ENCODE data around the gene FLNB. TPM values are rescaled to one million over a fixed set of nuclear protein-coding genes. Genes with fewer than 3 reads are reported as not detected.

FLNB gene
- total RNA-seq, 1 donor, result 274 TPM

DNA sequence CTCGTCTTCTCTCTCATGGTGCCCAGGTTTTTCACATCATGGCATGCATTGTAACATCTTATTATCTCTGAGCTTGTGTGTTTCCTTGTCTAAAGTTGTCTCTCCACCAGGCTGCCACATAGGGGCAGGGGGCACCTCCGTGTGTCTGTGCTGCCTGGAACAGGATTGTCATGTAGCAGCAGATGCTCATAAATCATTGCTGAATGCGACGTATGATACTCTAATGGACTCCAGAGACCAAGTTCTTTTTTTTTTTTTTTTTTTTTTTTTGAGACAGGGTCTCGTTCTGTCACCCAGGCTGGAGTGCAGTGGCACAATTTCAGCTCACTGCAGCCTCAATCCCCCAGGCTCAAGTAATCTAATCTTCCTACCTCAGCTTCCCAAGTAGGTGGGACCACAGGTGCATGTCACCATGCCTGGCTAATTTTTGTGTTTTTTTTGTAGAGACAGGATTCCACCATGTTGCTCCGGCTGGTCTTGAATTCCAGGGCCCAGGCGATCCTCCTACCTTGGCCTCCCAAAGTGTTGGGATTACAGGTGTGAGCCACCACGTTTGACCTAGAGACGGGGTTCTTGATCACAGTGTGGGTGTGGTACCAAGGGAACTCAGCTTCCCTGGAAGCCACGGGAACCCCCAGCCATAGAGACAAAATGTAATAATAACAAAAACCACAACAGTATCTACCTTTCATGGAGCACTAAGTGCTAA is 207.2 kb downstream of the FLNB start:
- peaks cover 8% of the 10 kb centered on the region for H3K4me1 ChIP-seq (ENCODE audit: insufficient read depth, low read length)
- H3K4me3 ChIP-seq (ENCODE audit: insufficient read depth, low read length), result no peak overlapping the region
- H3K79me2 ChIP-seq (ENCODE audit: insufficient read depth, low read length), result no peaks in the 10 kb centered on the region
- H2AFZ ChIP-seq (ENCODE audit: low read length), result no peak overlapping the region
- peaks cover 27% of the 10 kb centered on the region for H3K27me3 ChIP-seq (ENCODE audit: insufficient read depth, low read length)
- H3K36me3 ChIP-seq (ENCODE audit: insufficient read depth, low read length), result no peaks in the 10 kb centered on the region
- TF ChIP-seq, protein P1, sequence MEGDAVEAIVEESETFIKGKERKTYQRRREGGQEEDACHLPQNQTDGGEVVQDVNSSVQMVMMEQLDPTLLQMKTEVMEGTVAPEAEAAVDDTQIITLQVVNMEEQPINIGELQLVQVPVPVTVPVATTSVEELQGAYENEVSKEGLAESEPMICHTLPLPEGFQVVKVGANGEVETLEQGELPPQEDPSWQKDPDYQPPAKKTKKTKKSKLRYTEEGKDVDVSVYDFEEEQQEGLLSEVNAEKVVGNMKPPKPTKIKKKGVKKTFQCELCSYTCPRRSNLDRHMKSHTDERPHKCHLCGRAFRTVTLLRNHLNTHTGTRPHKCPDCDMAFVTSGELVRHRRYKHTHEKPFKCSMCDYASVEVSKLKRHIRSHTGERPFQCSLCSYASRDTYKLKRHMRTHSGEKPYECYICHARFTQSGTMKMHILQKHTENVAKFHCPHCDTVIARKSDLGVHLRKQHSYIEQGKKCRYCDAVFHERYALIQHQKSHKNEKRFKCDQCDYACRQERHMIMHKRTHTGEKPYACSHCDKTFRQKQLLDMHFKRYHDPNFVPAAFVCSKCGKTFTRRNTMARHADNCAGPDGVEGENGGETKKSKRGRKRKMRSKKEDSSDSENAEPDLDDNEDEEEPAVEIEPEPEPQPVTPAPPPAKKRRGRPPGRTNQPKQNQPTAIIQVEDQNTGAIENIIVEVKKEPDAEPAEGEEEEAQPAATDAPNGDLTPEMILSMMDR (IDR thresholded peaks at IDR 0.05; ENCODE audit: extremely low read depth, low read depth, low read length), result no peak
- H3K9me3 ChIP-seq (ENCODE audit: low read depth, low read length), result no peaks in the 10 kb centered on the region
- H4K20me1 ChIP-seq (ENCODE audit: insufficient read depth, low read length), result no peaks in the 10 kb centered on the region
- no peak for DNase-seq (ENCODE audit: insufficient read length, low spot score, missing footprints)
- no peak overlapping the region for H3K27ac ChIP-seq (ENCODE audit: low read depth, low read length)
- H3K4me2 ChIP-seq (ENCODE audit: insufficient read depth, low read length), result no peak overlapping the region

DNA sequence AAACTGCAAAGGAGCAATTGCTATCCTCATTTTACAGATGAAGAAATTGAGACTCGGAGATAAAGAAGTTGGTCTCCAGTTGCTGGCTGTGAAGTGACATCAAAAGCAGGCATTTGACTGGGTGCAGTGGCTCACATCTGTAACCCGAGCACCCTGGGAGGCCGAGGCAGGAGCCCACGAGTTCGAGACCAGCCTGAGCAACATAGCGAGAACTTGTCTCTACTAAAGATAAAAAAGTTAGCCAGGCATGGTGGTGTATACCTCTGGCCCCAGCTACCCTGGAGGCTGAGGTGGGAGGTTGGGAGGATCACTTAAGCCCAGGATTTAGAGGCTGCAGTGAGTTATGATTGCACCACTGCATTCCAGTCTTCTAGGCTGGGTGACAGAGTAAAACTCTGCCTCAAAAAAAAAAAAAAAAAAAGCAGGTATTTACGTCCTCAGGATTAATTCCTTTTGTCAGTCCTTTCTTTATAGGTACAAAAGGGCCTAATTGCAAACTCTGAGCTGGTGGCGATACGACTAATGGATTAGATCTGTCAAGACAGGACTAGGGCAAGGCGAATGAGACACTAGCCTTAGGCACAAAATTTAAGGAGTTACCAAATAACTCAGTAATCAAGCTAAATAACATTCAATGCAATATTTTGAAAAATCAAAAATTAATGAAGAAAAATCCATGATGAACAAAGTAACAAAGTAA is 208.4 kb downstream of the FLNB start:
- H4K20me1 ChIP-seq (ENCODE audit: insufficient read depth, low read length), result no peaks in the 10 kb centered on the region
- H3K27ac ChIP-seq (ENCODE audit: low read depth, low read length), result no peak overlapping the region
- H3K36me3 ChIP-seq (ENCODE audit: insufficient read depth, low read length), result no peaks in the 10 kb centered on the region
- no peak for DNase-seq (ENCODE audit: insufficient read length, low spot score, missing footprints)
- no peak overlapping the region for H3K4me3 ChIP-seq (ENCODE audit: insufficient read depth, low read length)
- peaks cover 8% of the 10 kb centered on the region for H3K4me1 ChIP-seq (ENCODE audit: insufficient read depth, low read length)
- H2AFZ ChIP-seq (ENCODE audit: low read length), result no peak overlapping the region
- peak overlapping the region; percentile 76 for H3K4me2 ChIP-seq (ENCODE audit: insufficient read depth, low read length)
- TF ChIP-seq, protein P1 (IDR thresholded peaks at IDR 0.05; ENCODE audit: extremely low read depth, low read depth, low read length), result no peak
- no peaks in the 10 kb centered on the region for H3K9me3 ChIP-seq (ENCODE audit: low read depth, low read length)
- peaks cover 18% of the 10 kb centered on the region for H3K27me3 ChIP-seq (ENCODE audit: insufficient read depth, low read length)
- no peaks in the 10 kb centered on the region for H3K79me2 ChIP-seq (ENCODE audit: insufficient read depth, low read length)

DNA sequence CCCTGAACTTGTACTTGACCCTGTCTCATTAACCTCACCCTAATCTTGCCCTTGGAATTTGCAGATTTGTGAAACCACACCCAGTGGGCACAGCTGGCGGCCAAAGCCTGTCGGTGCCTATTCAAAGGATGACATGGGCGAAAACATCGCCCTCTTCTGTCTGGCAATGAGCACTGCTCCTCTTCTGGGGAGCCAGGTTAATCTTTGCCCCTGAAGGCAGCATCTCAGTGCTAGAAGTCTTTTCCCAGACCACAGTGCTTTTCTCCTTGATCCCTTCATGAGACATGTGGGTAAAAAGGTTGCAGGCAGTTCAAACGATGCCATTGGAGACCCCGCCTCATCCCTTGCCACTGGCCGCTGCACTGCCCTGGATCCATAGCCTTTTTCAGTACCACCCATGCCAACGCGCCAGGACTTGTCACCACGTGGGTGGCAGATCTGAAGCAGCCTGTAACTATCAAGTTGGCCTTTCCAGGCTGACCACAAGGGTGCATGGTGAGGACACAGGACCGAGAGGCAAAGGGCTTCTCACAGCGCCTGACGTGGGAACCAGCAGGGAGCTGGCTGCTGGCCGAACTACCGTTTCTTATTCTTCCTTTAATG is 209.1 kb downstream of the FLNB start:
- DNase-seq (ENCODE audit: insufficient read length, low spot score, missing footprints), result peak; percentile 86
- H2AFZ ChIP-seq (ENCODE audit: low read length), result peak overlapping the region; percentile 93
- H3K36me3 ChIP-seq (ENCODE audit: insufficient read depth, low read length), result no peaks in the 10 kb centered on the region
- H4K20me1 ChIP-seq (ENCODE audit: insufficient read depth, low read length), result no peaks in the 10 kb centered on the region
- no peaks in the 10 kb centered on the region for H3K79me2 ChIP-seq (ENCODE audit: insufficient read depth, low read length)
- peaks cover 8% of the 10 kb centered on the region for H3K4me1 ChIP-seq (ENCODE audit: insufficient read depth, low read length)
- peaks cover 14% of the 10 kb centered on the region for H3K27me3 ChIP-seq (ENCODE audit: insufficient read depth, low read length)
- H3K27ac ChIP-seq (ENCODE audit: low read depth, low read length), result peak overlapping the region; percentile 30
- H3K4me3 ChIP-seq (ENCODE audit: insufficient read depth, low read length), result peak overlapping the region; percentile 58
- no peaks in the 10 kb centered on the region for H3K9me3 ChIP-seq (ENCODE audit: low read depth, low read length)
- TF ChIP-seq, protein P1 (IDR thresholded peaks at IDR 0.05; ENCODE audit: extremely low read depth, low read depth, low read length), result peak; percentile 86
- H3K4me2 ChIP-seq (ENCODE audit: insufficient read depth, low read length), result peak overlapping the region; percentile 76

DNA sequence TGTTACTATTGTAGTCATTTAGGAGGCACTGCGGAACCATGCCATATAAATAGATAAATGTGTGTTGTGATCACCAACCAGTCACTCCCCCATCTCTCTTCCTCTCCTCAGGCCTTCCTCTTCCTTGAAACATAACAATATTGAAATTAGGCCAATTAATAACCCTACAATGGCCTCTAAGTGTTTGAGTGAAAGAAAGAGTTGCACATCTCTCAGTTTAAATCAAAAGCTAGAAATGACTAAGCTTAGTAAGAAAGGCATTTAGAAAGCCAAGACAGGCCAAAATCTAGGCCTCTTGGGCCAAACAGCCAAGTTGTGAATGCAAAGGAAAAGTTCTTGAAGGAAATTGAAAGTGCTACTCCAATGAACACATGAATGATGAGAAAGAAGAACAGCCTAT is 210.7 kb downstream of the FLNB start:
- Histone ChIP-seq H3K27ac (ENCODE audit: low read depth, low read length) (no peak overlapping the region), H3K27me3 (ENCODE audit: insufficient read depth, low read length) (no peaks in the 10 kb centered on the region), H3K4me1 (ENCODE audit: insufficient read depth, low read length) (peaks cover 8% of the 10 kb centered on the region), H3K9me3 (ENCODE audit: low read depth, low read length) (no peaks in the 10 kb centered on the region), H3K4me2 (ENCODE audit: insufficient read depth, low read length) (no peak overlapping the region), H3K4me3 (ENCODE audit: insufficient read depth, low read length) (no peak overlapping the region), H3K79me2 (ENCODE audit: insufficient read depth, low read length) (no peaks in the 10 kb centered on the region), H3K36me3 (ENCODE audit: insufficient read depth, low read length) (no peaks in the 10 kb centered on the region), H4K20me1 (ENCODE audit: insufficient read depth, low read length) (no peaks in the 10 kb centered on the region), H2AFZ (ENCODE audit: low read length) (no peak overlapping the region)
- no peak for DNase-seq (ENCODE audit: insufficient read length, low spot score, missing footprints)
- TF ChIP-seq, protein P1 (IDR thresholded peaks at IDR 0.05; ENCODE audit: extremely low read depth, low read depth, low read length), result no peak
